OCI-LY7 (cell line): Measurements from ENCODE around the gene TST. TPM values are rescaled to one million over a fixed set of nuclear protein-coding genes. Genes with fewer than 3 reads are reported as not detected.

Experiments used
- Bru-seq: library from RNA; stranded (reverse); fragments of 400-500 nt; gene quantifications from one replicate; lab custom pipeline; 2021; lab: Mats Ljungman, UMichigan
- BruChase-seq, 2 experiments: library from RNA; stranded (reverse); fragments of 400-500 nt; gene quantifications; one replicate each; lab custom pipeline; 2021; lab: Mats Ljungman, UMichigan
- BruUV-seq: library from RNA; stranded (reverse); fragments of 400-500 nt; replicated peaks from 2 replicates; lab custom pipeline; 2021; lab: Mats Ljungman, UMichigan
- CTCF ChIA-PET: fragments of 300-600 bp; sonication (Branson Sonifier 250); formaldehyde crosslinking; loops from one replicate; lab custom pipeline; 2022; ENCODE audit warnings: antibody characterized with exemption; ENCODE audit not compliant: unreplicated experiment; lab: Charles Lee
- POLR2A ChIA-PET: fragments of 300-600 bp; sonication (Branson Sonifier 250); formaldehyde crosslinking; loops from one replicate; lab custom pipeline; 2022; ENCODE audit warnings: antibody characterized with exemption; lab: Charles Lee
- DNase-seq: peaks from one replicate; pipeline ENCODE4 v3.0.0-alpha.2; 2015; ENCODE audit warnings: low spot score
- H2AFZ ChIP-seq: fragments of 200-600 bp; sonication (generic), shearing (Covaris generic); 2 replicates; pipeline ENCODE4 v1.6.1; 2014; ENCODE audit warnings: mild to moderate bottlenecking, antibody characterized with exemption, low read length, moderate library complexity
- H3K27ac ChIP-seq: fragments of 200-600 bp; sonication (generic); 2 replicates; pipeline ENCODE4 v1.5.1; 2014; ENCODE audit warnings: mixed run types, low read depth, mild to moderate bottlenecking, moderate library complexity, low read length, inconsistent platforms; ENCODE audit not compliant: poor library complexity, severe bottlenecking
- H3K36me3 ChIP-seq: fragments of 200-600 bp; sonication (generic); 2 replicates; pipeline ENCODE4 v1.6.1; 2014; ENCODE audit warnings: mild to moderate bottlenecking, antibody characterized with exemption, low read length, moderate library complexity, mixed read lengths; ENCODE audit not compliant: insufficient read depth
- H3K4me1 ChIP-seq: fragments of 200-600 bp; sonication (generic); 2 replicates; pipeline ENCODE4 v1.5.1; 2014; ENCODE audit warnings: mild to moderate bottlenecking, low read length; ENCODE audit not compliant: insufficient read depth, poor library complexity, severe bottlenecking
- H3K4me2 ChIP-seq: fragments of 200-600 bp; sonication (generic); 2 replicates; pipeline ENCODE4 v1.6.1; 2014; ENCODE audit warnings: mild to moderate bottlenecking, low read length
- H3K4me3 ChIP-seq: fragments of 200-600 bp; sonication (generic); 2 replicates; pipeline ENCODE4 v1.5.1; 2014; ENCODE audit warnings: mild to moderate bottlenecking, low read depth, low read length; ENCODE audit not compliant: poor library complexity, severe bottlenecking
- H3K79me2 ChIP-seq: fragments of 200-600 bp; sonication (generic); 2 replicates; pipeline ENCODE4 v1.6.1; 2016; ENCODE audit warnings: low read depth, mild to moderate bottlenecking, low read length, moderate library complexity, mixed read lengths; ENCODE audit not compliant: insufficient read depth
- H3K9me2 ChIP-seq: fragments of 200-600 bp; sonication (generic); 2 replicates; pipeline ENCODE4 v1.6.1; 2016; ENCODE audit warnings: mild to moderate bottlenecking, low read length, mixed read lengths; ENCODE audit not compliant: insufficient read depth
- H3K9me3 ChIP-seq: fragments of 200-600 bp; sonication (generic); 2 replicates; pipeline ENCODE4 v1.6.1; 2014; ENCODE audit warnings: mild to moderate bottlenecking, mixed run types, low read length, mixed read lengths
- H4K20me1 ChIP-seq: fragments of 200-600 bp; sonication (generic); 2 replicates; pipeline ENCODE4 v1.6.1; 2014; ENCODE audit warnings: mild to moderate bottlenecking, antibody characterized with exemption, low read length, moderate library complexity, mixed read lengths; ENCODE audit not compliant: insufficient read depth
- CTCF ChIP-seq: fragments of 200-600 bp; sonication (generic); conservative IDR thresholded peaks from 2 replicates; pipeline ENCODE4 v1.5.1; 2014; ENCODE audit warnings: mild to moderate bottlenecking, antibody characterized with exemption, low read length, moderate library complexity, mixed read lengths
- EZH2phosphoT487 ChIP-seq: fragments of 200-600 bp; sonication (generic); IDR thresholded peaks from 2 replicates; pipeline ENCODE4 v1.6.1; 2018; ENCODE audit warnings: low read depth, borderline replicate concordance, mild to moderate bottlenecking, mixed run types, antibody characterized with exemption, low read length, moderate library complexity, mixed read lengths
- intact Hi-C: fragments of 100-400 bp; cut with micrococcal nuclease; formaldehyde crosslinking; loops from one replicate; pipeline ENCODE4 v1.10.0; 2022; ENCODE audit not compliant: unreplicated experiment
- long read RNA-seq: library from polyadenylated mRNA; stranded (forward); transcript quantifications from one replicate; pipeline ENCODE4 v2.0.0, GENCODE V29; 2022
- total RNA-seq, 2 experiments: library from RNA; depleted of rRNA in 1 of 2; stranded (reverse); fragments of >200 nt in 1 of 2; shearing (Covaris generic) in 1 of 2; gene quantifications; 2 replicates each; pipeline ENCODE4 v1.2.3, GENCODE V29; 2014 to 2022

Gene TST
- 36.0 and 37.6 TPM in 2 replicates for total RNA-seq (2014; rRNA removed; shearing (Covaris generic))
- total RNA-seq (2022) = 37.6 and 41.5 TPM in 2 replicates
- percentile 52 among the genes with signal in this experiment for Bru-seq, nascent RNA
- BruChase-seq, experiment 1, labeled RNA remaining after a 6-hour chase = percentile 55 among the genes with signal in this experiment
- percentile 51 among the genes with signal in this experiment for BruChase-seq, experiment 2, labeled RNA remaining after a 2-hour chase
- long read RNA-seq, transcript TST-201 (3 exons, 1,211 nt) = major isoform, 8 of 18 reads
- long read RNA-seq, transcript TST-202 (2 exons, 1,797 nt) = minor isoform, 6 of 18 reads
- long read RNA-seq, partial matches to known transcripts = 0 of 18 reads
- long read RNA-seq, other reads (novel, unspliced or antisense) = 4 of 18 reads

GRCh38 chr22:37019309-37020191, at the start of gene TST, which contains the start of gene MPST:
Gene TST (minus strand): TSS chr22:37019447. CDS start chr22:37018732, 715 bp downstream.
Gene MPST (plus strand): TSS chr22:37019742. CDS start chr22:37019837, 95 bp downstream.
- Histone ChIP-seq H3K79me2 (peaks cover 6% of the 10 kb centered on the region; the same call in 1 of the 2 replicates), H3K9me3 (no peaks in the 10 kb centered on the region), H3K27ac (peak within 1 kb of the TSS; percentile 46), H3K4me1 (peaks cover 13% of the 10 kb centered on the region), H3K4me3 (peak within 1 kb of the TSS; percentile 90), H2AFZ (peak within 1 kb of the TSS; percentile 96), H4K20me1 (no peaks in the 10 kb centered on the region), H3K9me2 (no peaks in the 10 kb centered on the region), H3K4me2 (peak within 1 kb of the TSS; percentile 85), H3K36me3 (no peaks in the 10 kb centered on the region)
- ChIA-PET CTCF (interaction anchor here (1.0 kb wide), 1 partner anchor 25 kb away, joined by 10 read pairs; no protein-coding TSS in a partner anchor), POLR2A (interaction anchor here (0.5 to 0.8 kb wide), 4 partner anchors 27 to 560 kb away, joined by 3 to 4 read pairs (median 3); partner anchors contain the start of genes EIF3D and LGALS2)
- peak; percentile 86 for DNase-seq
- intact Hi-C loops = loop anchor here (5.0 kb wide), 1 partner anchor 157 kb away; the partner anchor contains the start of gene NCF4
- no TSS peak for BruUV-seq
- TF ChIP-seq CTCF (peak; percentile 24; the same call in 1 of the 2 replicates), EZH2phosphoT487 (no peak)

GRCh38 chr22:37068859-37069258, 49.6 kb upstream of the TST start:
- DNase-seq = no peak
- Histone ChIP-seq H3K4me2 (no peak overlapping the region), H3K9me3 (no peaks in the 10 kb centered on the region), H4K20me1 (no peaks in the 10 kb centered on the region), H3K4me3 (no peak overlapping the region), H3K4me1 (no peaks in the 10 kb centered on the region), H3K79me2 (no peaks in the 10 kb centered on the region), H2AFZ (no peak overlapping the region), H3K27ac (no peak overlapping the region), H3K36me3 (no peaks in the 10 kb centered on the region), H3K9me2 (no peaks in the 10 kb centered on the region)
- TF ChIP-seq EZH2phosphoT487 = no peak
- no peak for TF ChIP-seq CTCF
- intact Hi-C loops = no loop called here
- POLR2A ChIA-PET = no interaction called here
- CTCF ChIA-PET = no interaction called here
- no TSS peak for BruUV-seq
